ENCODE measurements around the gene STAT5B. TPM values are rescaled to one million over a fixed set of nuclear protein-coding genes. Genes with fewer than 3 reads are reported as not detected.

STAT5B gene
- total and polyA plus RNA-seq, 9 of the 15 experiments (the other 6 are each of a cell fraction or from before 2014, with no cell fraction given): 20.8 to 176 (median 92.4) TPM

GRCh38 chr17:42266918-42267766 lies 9.0 kb downstream of the STAT5B start (continued):
- TF ChIP-seq, protein P1, sequence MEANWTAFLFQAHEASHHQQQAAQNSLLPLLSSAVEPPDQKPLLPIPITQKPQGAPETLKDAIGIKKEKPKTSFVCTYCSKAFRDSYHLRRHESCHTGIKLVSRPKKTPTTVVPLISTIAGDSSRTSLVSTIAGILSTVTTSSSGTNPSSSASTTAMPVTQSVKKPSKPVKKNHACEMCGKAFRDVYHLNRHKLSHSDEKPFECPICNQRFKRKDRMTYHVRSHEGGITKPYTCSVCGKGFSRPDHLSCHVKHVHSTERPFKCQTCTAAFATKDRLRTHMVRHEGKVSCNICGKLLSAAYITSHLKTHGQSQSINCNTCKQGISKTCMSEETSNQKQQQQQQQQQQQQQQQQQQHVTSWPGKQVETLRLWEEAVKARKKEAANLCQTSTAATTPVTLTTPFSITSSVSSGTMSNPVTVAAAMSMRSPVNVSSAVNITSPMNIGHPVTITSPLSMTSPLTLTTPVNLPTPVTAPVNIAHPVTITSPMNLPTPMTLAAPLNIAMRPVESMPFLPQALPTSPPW (CRISPR knock-in tag; IDR thresholded peaks at IDR 0.05): no peak; the same call in 1 of the 2 replicates
- TF ChIP-seq TFE3 (CRISPR knock-in tag; IDR thresholded peaks at IDR 0.05) (no peak), ZNF143 (CRISPR knock-in tag; IDR thresholded peaks at IDR 0.05) (no peak), NFATC3 (IDR thresholded peaks at IDR 0.05) (peak; percentile 90), BRD9 (IDR thresholded peaks at IDR 0.05; ENCODE audit: low read depth, partially characterized antibody) (peak; percentile 17), RBM39 (optimal IDR thresholded peaks at IDR 0.05; ENCODE audit: low read depth, low read length) (no peak), ZC3H8 (IDR thresholded peaks at IDR 0.05) (no peak), SAFB (IDR thresholded peaks at IDR 0.05; ENCODE audit: borderline replicate concordance, low read depth, low read length) (no peak), SRSF7 (optimal IDR thresholded peaks at IDR 0.05; ENCODE audit: low read depth, low read length) (no peak), KLF1 (tag; IDR thresholded peaks at IDR 0.05) (no peak), ESRRB (CRISPR knock-in tag; IDR thresholded peaks at IDR 0.05; ENCODE audit: borderline replicate concordance) (no peak), SETDB1 (IDR thresholded peaks at IDR 0.05; ENCODE audit: low read length) (no peak), ETV5 (CRISPR knock-in tag; IDR thresholded peaks at IDR 0.05; ENCODE audit: low read depth) (no peak), GTF2E2 (tag; IDR thresholded peaks at IDR 0.05) (no peak; the same call in 1 of the 2 replicates)
- TF ChIP-seq, protein P2, sequence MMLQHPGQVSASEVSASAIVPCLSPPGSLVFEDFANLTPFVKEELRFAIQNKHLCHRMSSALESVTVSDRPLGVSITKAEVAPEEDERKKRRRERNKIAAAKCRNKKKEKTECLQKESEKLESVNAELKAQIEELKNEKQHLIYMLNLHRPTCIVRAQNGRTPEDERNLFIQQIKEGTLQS (IDR thresholded peaks at IDR 0.05): peak; percentile 99
- TF ChIP-seq, protein P2 (CRISPR knock-in tag; conservative IDR thresholded peaks at IDR 0.05): peak; percentile 95

Measured in K562 (cell line).